Neutrophil (primary cell): ENCODE data around the gene TNFAIP3.

Source experiments
- H3K27ac ChIP-seq: fragments of 200-600 bp; sonication (generic); 2 replicates; pipeline ENCODE4 v1.5.1; 2016; ENCODE audit warnings: mild to moderate bottlenecking, moderate library complexity
- H3K27me3 ChIP-seq: fragments of 200-600 bp; sonication (generic); 2 replicates; pipeline ENCODE4 v1.6.0; 2016; ENCODE audit warnings: mild to moderate bottlenecking
- H3K36me3 ChIP-seq: fragments of 200-600 bp; sonication (generic); 2 replicates; pipeline ENCODE4 v1.5.1; 2017
- H3K4me1 ChIP-seq, 2 experiments: fragments of 200-600 bp in 1 of 2; sonication (generic) in 1 of 2; 1 replicate in 1 of 2; 2 replicates in 1 of 2; pipeline versions ENCODE4 v1.5.1 to v1.6.1; 2013 to 2016; ENCODE audit warnings: low read depth in 1 of 2, low read length in 1 of 2, mild to moderate bottlenecking in 1 of 2, moderate library complexity in 1 of 2; ENCODE audit not compliant: control insufficient read depth in 1 of 2, insufficient read depth in 1 of 2
- H3K4me3 ChIP-seq, 2 experiments: fragments of 200-600 bp in 1 of 2; sonication (generic) in 1 of 2; 1 replicate in 1 of 2; 2 replicates in 1 of 2; pipeline ENCODE4 v1.5.1; 2013 to 2016; ENCODE audit warnings: low read depth in 1 of 2, low read length in 1 of 2, mild to moderate bottlenecking in 1 of 2, moderate library complexity in 1 of 2
- H3K9me3 ChIP-seq: fragments of 200-600 bp; sonication (generic); 2 replicates; pipeline ENCODE4 v1.5.1; 2016
- TF ChIP-seq, protein P1 (sequence below): fragments of 200-600 bp; sonication (generic); IDR thresholded peaks from 2 replicates; pipeline ENCODE4 v1.5.1; 2016; ENCODE audit warnings: antibody characterized with exemption

TNFAIP3 gene

DNA sequence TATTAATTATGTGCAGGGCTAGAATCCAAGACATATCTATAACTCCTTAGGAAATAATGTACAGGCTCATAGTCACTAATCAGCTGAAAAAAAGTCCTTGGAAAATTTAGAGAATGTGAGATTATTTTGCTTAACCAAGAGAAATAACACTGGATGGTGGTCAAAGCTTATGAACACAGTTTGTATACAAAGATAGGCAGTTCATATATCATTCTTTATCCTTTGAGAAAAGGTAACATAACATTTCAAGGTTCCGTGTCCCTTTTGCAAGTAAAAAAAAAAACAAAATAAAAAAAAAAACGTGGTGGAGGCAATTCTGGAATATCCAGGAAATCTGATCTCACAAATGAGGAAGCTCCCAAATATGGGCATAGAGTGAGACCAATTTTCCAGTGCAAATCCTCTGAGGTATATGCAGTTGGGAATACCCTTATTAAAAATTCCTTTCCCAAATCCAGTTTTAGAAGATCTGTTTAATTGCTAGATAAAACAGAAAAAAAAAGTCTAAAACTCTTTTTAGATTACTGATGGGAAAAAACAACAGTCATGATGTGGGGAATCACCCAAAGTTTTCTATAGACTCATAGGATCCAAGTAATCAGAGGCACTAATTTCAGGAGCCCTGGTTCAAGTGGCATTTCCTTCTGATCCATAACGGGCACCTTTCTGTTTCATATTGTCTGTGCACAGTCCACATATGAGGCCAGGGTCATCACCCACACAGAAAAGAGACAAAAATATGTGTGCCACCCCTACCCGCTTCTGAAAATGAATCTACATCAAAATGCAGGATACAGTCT lies 17.7 kb upstream of the TNFAIP3 start:
- TF ChIP-seq, protein P1, sequence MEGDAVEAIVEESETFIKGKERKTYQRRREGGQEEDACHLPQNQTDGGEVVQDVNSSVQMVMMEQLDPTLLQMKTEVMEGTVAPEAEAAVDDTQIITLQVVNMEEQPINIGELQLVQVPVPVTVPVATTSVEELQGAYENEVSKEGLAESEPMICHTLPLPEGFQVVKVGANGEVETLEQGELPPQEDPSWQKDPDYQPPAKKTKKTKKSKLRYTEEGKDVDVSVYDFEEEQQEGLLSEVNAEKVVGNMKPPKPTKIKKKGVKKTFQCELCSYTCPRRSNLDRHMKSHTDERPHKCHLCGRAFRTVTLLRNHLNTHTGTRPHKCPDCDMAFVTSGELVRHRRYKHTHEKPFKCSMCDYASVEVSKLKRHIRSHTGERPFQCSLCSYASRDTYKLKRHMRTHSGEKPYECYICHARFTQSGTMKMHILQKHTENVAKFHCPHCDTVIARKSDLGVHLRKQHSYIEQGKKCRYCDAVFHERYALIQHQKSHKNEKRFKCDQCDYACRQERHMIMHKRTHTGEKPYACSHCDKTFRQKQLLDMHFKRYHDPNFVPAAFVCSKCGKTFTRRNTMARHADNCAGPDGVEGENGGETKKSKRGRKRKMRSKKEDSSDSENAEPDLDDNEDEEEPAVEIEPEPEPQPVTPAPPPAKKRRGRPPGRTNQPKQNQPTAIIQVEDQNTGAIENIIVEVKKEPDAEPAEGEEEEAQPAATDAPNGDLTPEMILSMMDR, result no peak
- Histone ChIP-seq H3K27ac (no peak overlapping the region), H3K4me1 (peaks cover 16 to 22% of the 10 kb centered on the region in 2 experiments), H3K36me3 (no peaks in the 10 kb centered on the region), H3K27me3 (no peaks in the 10 kb centered on the region), H3K4me3 (no peak overlapping the region), H3K9me3 (no peaks in the 10 kb centered on the region)

DNA sequence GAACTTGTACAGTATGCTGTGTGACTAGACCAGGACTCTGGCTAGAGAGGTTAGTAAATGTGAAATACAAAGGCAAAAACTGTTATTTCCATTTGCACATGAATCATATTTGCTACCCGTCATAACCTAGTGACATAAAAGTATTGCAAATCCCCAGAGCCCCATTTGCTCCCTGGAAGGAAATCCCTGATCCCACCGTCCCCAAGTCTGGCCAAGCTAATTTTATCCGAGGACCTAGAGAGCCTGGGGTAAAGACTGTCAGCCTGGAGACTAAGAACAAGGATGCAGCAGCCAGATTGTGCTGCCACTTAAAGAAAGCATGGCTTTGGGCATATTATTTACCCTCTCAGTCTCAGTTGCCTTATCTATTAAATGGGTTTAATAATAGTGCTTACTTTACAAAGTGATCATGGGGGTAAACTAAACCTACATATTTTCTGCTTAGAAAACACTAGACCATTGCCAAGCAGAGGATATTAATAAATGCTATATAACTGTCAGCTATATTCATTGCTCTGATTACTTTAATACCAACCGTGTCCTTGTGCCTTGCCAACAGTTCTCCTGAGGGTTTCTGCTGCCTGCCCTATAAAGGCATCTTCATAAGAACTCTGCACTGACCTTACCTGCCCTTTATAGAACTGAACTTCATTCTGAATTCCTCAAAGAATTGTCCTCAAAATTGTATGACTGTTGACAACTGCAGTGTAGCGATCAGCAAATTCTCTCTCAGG lies 16.9 kb upstream of the TNFAIP3 start:
- H3K4me1 ChIP-seq, result peaks cover 16 to 22% of the 10 kb centered on the region in 2 experiments
- no peaks in the 10 kb centered on the region for H3K27me3 ChIP-seq
- H3K36me3 ChIP-seq, result no peaks in the 10 kb centered on the region
- H3K4me3 ChIP-seq, result no peak overlapping the region
- TF ChIP-seq, protein P1, result no peak
- no peaks in the 10 kb centered on the region for H3K9me3 ChIP-seq
- no peak overlapping the region for H3K27ac ChIP-seq

DNA sequence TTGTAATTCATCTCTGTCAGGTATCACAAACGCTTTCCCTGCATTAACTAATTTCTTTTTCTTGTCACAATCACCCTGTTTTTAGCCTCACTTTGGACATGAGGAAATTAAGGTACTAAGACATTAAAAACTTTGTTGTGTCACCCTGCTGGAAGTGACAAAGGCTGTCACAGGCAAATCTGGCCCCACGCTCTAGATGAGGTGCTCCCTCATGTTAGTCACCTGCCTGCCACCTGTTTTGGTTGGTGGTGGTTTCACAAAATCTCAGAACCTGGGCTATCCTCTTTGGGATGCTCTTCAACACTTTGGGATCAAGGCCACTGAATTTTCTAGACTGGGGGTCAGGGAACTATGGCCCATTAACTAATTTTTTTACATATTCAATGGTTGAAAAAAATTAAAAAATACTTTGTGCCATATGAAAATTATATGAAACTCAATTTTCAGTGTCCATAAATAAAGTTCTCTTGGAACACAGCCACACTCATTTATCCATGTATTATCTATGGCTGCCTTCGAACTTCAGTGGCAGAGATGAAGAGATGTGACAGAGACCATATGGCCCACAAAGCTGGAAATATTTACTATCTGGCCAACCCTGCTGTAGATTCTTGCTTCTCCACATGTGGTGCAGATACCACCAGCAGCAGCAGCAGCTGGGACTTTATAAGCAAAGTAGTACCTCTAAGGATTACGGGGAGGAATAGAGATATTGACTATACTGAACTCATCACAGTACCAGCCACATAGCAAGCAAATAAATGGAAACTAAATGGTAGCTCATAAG lies 16.1 kb upstream of the TNFAIP3 start:
- peaks cover 16 to 17% of the 10 kb centered on the region in 2 experiments for H3K4me1 ChIP-seq
- TF ChIP-seq, protein P1, result no peak
- no peaks in the 10 kb centered on the region for H3K9me3 ChIP-seq
- H3K36me3 ChIP-seq, result no peaks in the 10 kb centered on the region
- H3K27ac ChIP-seq, result no peak overlapping the region
- H3K4me3 ChIP-seq, result no peak overlapping the region
- no peaks in the 10 kb centered on the region for H3K27me3 ChIP-seq

DNA sequence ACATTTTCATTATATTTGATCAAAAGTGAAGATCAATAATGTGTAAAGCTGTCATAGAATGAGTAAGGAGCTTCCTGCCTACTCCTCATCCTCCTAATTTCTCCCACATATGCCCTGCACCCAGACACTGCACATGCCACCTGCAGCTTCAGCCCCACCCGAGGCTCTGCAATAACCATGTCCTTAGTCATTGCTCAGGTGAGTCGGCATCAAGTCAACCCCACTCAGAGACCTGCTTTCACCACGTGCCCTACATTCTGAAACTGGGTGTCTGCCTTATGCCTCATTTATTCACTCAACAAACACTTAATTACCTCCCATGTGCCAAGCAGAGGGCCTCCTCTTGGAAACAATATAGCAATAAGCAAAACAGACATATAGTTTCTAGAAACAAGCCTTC lies 15.4 kb upstream of the TNFAIP3 start:
- Histone ChIP-seq H3K4me1 (peaks cover 10% of the 10 kb centered on the region in 2 experiments), H3K27me3 (no peaks in the 10 kb centered on the region), H3K4me3 (no peak overlapping the region), H3K36me3 (no peaks in the 10 kb centered on the region), H3K27ac (no peak overlapping the region), H3K9me3 (no peaks in the 10 kb centered on the region)
- TF ChIP-seq, protein P1, result no peak

DNA sequence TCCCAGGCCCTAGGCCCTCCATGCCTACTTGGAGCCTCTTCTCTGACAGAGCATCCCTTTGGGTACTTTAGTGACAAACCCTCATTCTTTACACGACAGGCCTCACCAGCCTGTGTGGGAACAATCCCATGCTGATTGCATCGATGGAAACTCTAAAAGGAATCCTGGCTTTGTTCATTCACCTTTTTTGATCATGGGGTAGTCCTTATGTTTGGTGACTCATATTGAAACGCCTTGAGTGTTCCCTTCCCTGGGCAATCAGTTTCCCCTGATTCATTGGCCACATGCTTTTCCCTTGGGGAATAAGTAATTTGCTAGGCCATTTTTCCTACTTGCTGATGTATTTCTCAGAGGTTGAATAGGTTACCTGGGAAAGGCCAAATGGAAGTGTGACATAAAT lies 14.7 kb upstream of the TNFAIP3 start:
- Histone ChIP-seq H3K36me3 (no peaks in the 10 kb centered on the region), H3K9me3 (no peaks in the 10 kb centered on the region), H3K4me1 (peaks cover 3 to 4% of the 10 kb centered on the region in 2 experiments), H3K4me3 (no peak overlapping the region), H3K27me3 (no peaks in the 10 kb centered on the region), H3K27ac (no peak overlapping the region)
- TF ChIP-seq, protein P1, result no peak
